GM12878 (cell line): ENCODE data around the gene SLIT1. TPM values are rescaled to one million over a fixed set of nuclear protein-coding genes. Genes with fewer than 3 reads are reported as not detected.

ENCODE experiments used
- ATAC-seq: fragments of 200-7000 bp; cut with Tn5 transposase; 3 replicates; pipeline ENCODE4 v1.9.1; 2020; ENCODE audit warnings: mild to moderate bottlenecking, moderate library complexity
- BruUV-seq: library from RNA; stranded (reverse); fragments of 400-500 nt; replicated peaks from 2 replicates; lab custom pipeline; 2021; lab: Mats Ljungman, UMichigan
- CTCF ChIA-PET: fragments of 300-600 bp; sonication (Branson Sonifier 250); formaldehyde crosslinking; extraction: SDS; loops from one replicate; lab custom pipeline; 2021; ENCODE audit warnings: inconsistent platforms; lab: Yijun Ruan, JAX
- POLR2A ChIA-PET: fragments of 350-600 bp; formaldehyde crosslinking; extraction: SDS; loops from one replicate; lab custom pipeline; 2021; ENCODE audit warnings: inconsistent platforms; lab: Charles Lee
- RAD21 ChIA-PET: fragments of 300-600 bp; sonication (Branson Sonifier 250); formaldehyde crosslinking; loops from one replicate; lab custom pipeline; 2023; ENCODE audit warnings: antibody characterized with exemption; ENCODE audit not compliant: unreplicated experiment; lab: Charles Lee
- SMC1A ChIA-PET: fragments of 300-600 bp; sonication (Branson Sonifier 250); formaldehyde crosslinking; loops from one replicate; lab custom pipeline; 2023; ENCODE audit not compliant: unreplicated experiment, uncharacterized antibody; lab: Charles Lee
- DNase-seq: peaks from one replicate; pipeline ENCODE4 v3.0.0-alpha.2; 2011; ENCODE audit warnings: low read depth, low spot score
- FAIRE-seq: peaks from 3 replicates; lab custom pipeline; 2011; peaks lifted over from hg19 to GRCh38; lab: Jason Lieb, UNC
- H2AFZ ChIP-seq: 2 replicates; pipeline ENCODE4 v1.6.0; 2011; ENCODE audit warnings: low read depth, low read length, control low read depth; ENCODE audit not compliant: control insufficient read depth
- H3K27ac ChIP-seq: 2 replicates; pipeline ENCODE4 v1.5.1; 2011; ENCODE audit warnings: control low read depth; ENCODE audit not compliant: control insufficient read depth, insufficient read depth
- H3K27me3 ChIP-seq, 2 experiments: replicated peaks in 1 of 2; 2 replicates each; pipeline versions ENCODE4 v1.6.0 to v1.6.1; 2011; ENCODE audit warnings: low read length in 1 of 2; ENCODE audit not compliant: control insufficient read depth in 2 of 2, insufficient read depth in 2 of 2
- H3K36me3 ChIP-seq, 2 experiments: 2 replicates each; pipeline ENCODE4 v1.5.1; 2011; ENCODE audit warnings: low read length in 1 of 2; ENCODE audit not compliant: control insufficient read depth in 2 of 2, insufficient read depth in 2 of 2
- H3K4me1 ChIP-seq: 2 replicates; pipeline ENCODE4 v1.6.1; 2011; ENCODE audit warnings: mild to moderate bottlenecking, low read length, moderate library complexity, mixed read lengths; ENCODE audit not compliant: control insufficient read depth, insufficient read depth
- H3K4me2 ChIP-seq: 2 replicates; pipeline ENCODE4 v1.6.0; 2011; ENCODE audit warnings: control low read depth; ENCODE audit not compliant: control insufficient read depth, insufficient read depth
- H3K4me3 ChIP-seq: fragments of 200-600 bp; sonication (generic); 2 replicates; pipeline ENCODE4 v1.5.1; 2016
- H3K79me2 ChIP-seq: 2 replicates; pipeline ENCODE4 v1.6.0; 2011; ENCODE audit warnings: low read length; ENCODE audit not compliant: control insufficient read depth, insufficient read depth
- H3K9ac ChIP-seq: 2 replicates; pipeline ENCODE4 v1.8.0; 2011; ENCODE audit warnings: low read length, control low read depth, mixed read lengths; ENCODE audit not compliant: control insufficient read depth, insufficient read depth
- H3K9me3 ChIP-seq: replicated peaks from 3 replicates; pipeline ENCODE4 v1.5.1; 2011; ENCODE audit warnings: mild to moderate bottlenecking, low read length; ENCODE audit not compliant: control insufficient read depth, insufficient read depth
- H4K20me1 ChIP-seq: 2 replicates; pipeline ENCODE4 v1.6.0; 2011; ENCODE audit not compliant: control insufficient read depth, insufficient read depth
- ESRRA ChIP-seq: IDR thresholded peaks from 2 replicates; pipeline ENCODE4 v1.6.1; 2012; ENCODE audit warnings: mild to moderate bottlenecking, low read length, improper control_type of control experiment
- FOS ChIP-seq: IDR thresholded peaks from 3 replicates; pipeline ENCODE4 v1.6.1; 2011; ENCODE audit warnings: borderline replicate concordance; ENCODE audit not compliant: insufficient read length; ENCODE audit errors: extremely low read depth
- KLF5 ChIP-seq: fragments of 450-650 bp; IDR thresholded peaks from 2 replicates; pipeline ENCODE4 v1.6.1; 2014; ENCODE audit warnings: mild to moderate bottlenecking; ENCODE audit not compliant: partially characterized antibody
- MYC ChIP-seq: IDR thresholded peaks from 2 replicates; pipeline ENCODE4 v1.6.1; 2011; ENCODE audit warnings: mild to moderate bottlenecking, low read length, moderate library complexity, inconsistent platforms; ENCODE audit not compliant: insufficient read depth, insufficient replicate concordance, insufficient read length, severe bottlenecking
- RAD21 ChIP-seq: IDR thresholded peaks from 2 replicates; pipeline ENCODE4 v1.6.1; 2011; ENCODE audit warnings: mild to moderate bottlenecking, low read depth, low read length, moderate library complexity; ENCODE audit not compliant: insufficient read depth
- RB1 ChIP-seq: fragments of 450-650 bp; formaldehyde crosslinking; IDR thresholded peaks from 2 replicates; pipeline ENCODE4 v1.6.1; 2017; ENCODE audit warnings: mild to moderate bottlenecking, borderline replicate concordance
- RCOR1 ChIP-seq: conservative IDR thresholded peaks from 2 replicates; pipeline ENCODE4 v1.6.1; 2012; ENCODE audit warnings: low read depth, low read length, improper control_type of control experiment
- SREBF2 ChIP-seq: IDR thresholded peaks from 2 replicates; pipeline ENCODE4 v1.6.1; 2012; ENCODE audit warnings: mild to moderate bottlenecking, low read length
- TCF7 ChIP-seq: IDR thresholded peaks from 2 replicates; pipeline ENCODE4 v1.6.1; 2014; ENCODE audit warnings: antibody characterized with exemption, borderline replicate concordance
- ZNF207 ChIP-seq: fragments of 450-650 bp; IDR thresholded peaks from 2 replicates; pipeline ENCODE4 v1.6.1; 2014; ENCODE audit warnings: antibody characterized with exemption, mild to moderate bottlenecking, borderline replicate concordance
- WGBS: methylation state at CpG from one replicate; pipeline ENCODE4 v1.1.6; 2016; ENCODE audit warnings: low lambda C conversion rate; ENCODE audit not compliant: insufficient replicate concordance, insufficient coverage; ENCODE audit errors: missing lambda C conversion rate; 5-methylcytosine and 5-hydroxymethylcytosine counted together
- in situ Hi-C: fragments of 300-500 bp; cut with MboI; formaldehyde crosslinking; loops from 9 replicates; pipeline ENCODE4 v1.14.3; 2018; ENCODE audit warnings: mixed read lengths
- intact Hi-C: fragments of 100-400 bp; cut with micrococcal nuclease; formaldehyde crosslinking; loops from one replicate; pipeline ENCODE4 v1.14.2; 2022; ENCODE audit not compliant: unreplicated experiment
- polyA plus RNA-seq, 11 experiments: library from polyadenylated mRNA; depleted of rRNA in 4 of 11; unstranded in 6 of 11; stranded (reverse) in 5 of 11; fragments of >200 nt; fragmentation: Nextera tagmentation in 4 of 11; fragmentation: Illumina TruSeq in 1 of 11; extraction: Ambion mirVana in 4 of 11; extraction: Trizol in 1 of 11; gene quantifications; 1 replicate in 1 of 11; 2 replicates in 10 of 11; pipeline versions ENCODE4 v1.2.1 to v1.2.3, GENCODE V29; 2011 to 2016; ENCODE audit warnings: inconsistent platforms in 2 of 11, missing spikeins in 2 of 11, low read depth in 1 of 11
- total RNA-seq, 4 experiments: library from RNA; depleted of rRNA in 3 of 4; stranded (reverse); fragments of >200 nt in 3 of 4; fragmentation: Illumina TruSeq in 1 of 4; extraction: Trizol in 1 of 4; gene quantifications; 2 replicates each; pipeline versions ENCODE4 v1.2.1 to v1.2.3, GENCODE V29; 2013 to 2021
- TF ChIP-seq, protein P1 (sequence below): fragments of 450-650 bp; IDR thresholded peaks from 2 replicates; pipeline ENCODE4 v1.6.1; 2017; ENCODE audit warnings: low read depth, mild to moderate bottlenecking, moderate library complexity
- TF ChIP-seq, protein P2 (sequence below): fragments of 450-650 bp; conservative IDR thresholded peaks from 2 replicates; pipeline ENCODE4 v1.6.1; 2017; ENCODE audit warnings: mild to moderate bottlenecking, moderate library complexity

SLIT1 gene
- total and polyA plus RNA-seq, 10 of the 15 experiments (the other 5 are each of a cell fraction or from before 2014, with no cell fraction given): 0.04 to 0.19 (median 0.06) TPM; not detected in 4

DNA sequence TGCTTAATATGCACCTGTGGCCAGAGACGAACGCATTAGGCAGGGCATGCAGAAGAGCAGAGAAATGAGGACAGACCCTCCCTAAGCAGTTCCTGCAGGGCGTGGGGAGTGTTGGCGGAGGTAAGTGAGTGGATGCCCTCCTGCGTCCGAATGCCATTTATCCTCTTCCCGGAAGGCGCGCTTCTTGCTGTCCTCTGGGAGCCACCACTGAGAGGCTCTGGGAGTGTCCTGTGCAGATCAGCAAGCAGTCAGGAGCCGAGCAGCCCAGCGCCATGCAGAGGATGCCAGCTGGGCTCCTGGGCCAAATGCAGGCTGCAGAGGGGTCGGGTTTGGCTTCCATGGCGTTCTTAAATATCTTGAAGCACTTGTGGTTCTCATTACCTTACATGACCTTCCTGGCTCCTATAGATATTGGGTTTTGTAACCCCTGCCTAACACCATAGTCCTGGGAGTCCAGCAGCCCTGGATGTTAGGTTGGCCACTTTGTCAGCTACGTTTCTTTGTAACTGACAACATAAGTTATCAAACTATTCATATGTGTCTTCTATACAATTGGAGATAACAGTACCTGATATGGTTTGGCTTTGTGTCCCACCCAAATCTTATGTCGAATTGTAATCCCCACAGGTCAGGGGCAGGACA, 30.0 kb upstream of the SLIT1 start:
- Histone ChIP-seq H3K4me1 (peaks cover 7% of the 10 kb centered on the region; the same call in 1 of the 2 replicates), H3K4me2 (no peak overlapping the region), H3K4me3 (no peak overlapping the region), H3K9me3 (no peaks in the 10 kb centered on the region), H3K36me3 (no peaks in the 10 kb centered on the region), H4K20me1 (no peaks in the 10 kb centered on the region), H3K79me2 (no peaks in the 10 kb centered on the region), H3K9ac (no peak overlapping the region), H3K27ac (no peak overlapping the region), H2AFZ (no peak overlapping the region), H3K27me3 (no peaks in the 10 kb centered on the region)
- WGBS: 91% methylated on average over 13 of the region's 15 CpGs
- intact Hi-C loops (no loop called here), in situ Hi-C loops (no loop called here)
- ATAC-seq: no peak
- TF ChIP-seq MYC (no peak), ESRRA (no peak), RAD21 (no peak), SREBF2 (no peak), RCOR1 (no peak), KLF5 (no peak), TCF7 (no peak), ZNF207 (no peak), FOS (no peak), RB1 (no peak)
- TF ChIP-seq, protein P1, sequence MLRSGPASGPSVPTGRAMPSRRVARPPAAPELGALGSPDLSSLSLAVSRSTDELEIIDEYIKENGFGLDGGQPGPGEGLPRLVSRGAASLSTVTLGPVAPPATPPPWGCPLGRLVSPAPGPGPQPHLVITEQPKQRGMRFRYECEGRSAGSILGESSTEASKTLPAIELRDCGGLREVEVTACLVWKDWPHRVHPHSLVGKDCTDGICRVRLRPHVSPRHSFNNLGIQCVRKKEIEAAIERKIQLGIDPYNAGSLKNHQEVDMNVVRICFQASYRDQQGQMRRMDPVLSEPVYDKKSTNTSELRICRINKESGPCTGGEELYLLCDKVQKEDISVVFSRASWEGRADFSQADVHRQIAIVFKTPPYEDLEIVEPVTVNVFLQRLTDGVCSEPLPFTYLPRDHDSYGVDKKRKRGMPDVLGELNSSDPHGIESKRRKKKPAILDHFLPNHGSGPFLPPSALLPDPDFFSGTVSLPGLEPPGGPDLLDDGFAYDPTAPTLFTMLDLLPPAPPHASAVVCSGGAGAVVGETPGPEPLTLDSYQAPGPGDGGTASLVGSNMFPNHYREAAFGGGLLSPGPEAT: no peak
- TF ChIP-seq, protein P2, sequence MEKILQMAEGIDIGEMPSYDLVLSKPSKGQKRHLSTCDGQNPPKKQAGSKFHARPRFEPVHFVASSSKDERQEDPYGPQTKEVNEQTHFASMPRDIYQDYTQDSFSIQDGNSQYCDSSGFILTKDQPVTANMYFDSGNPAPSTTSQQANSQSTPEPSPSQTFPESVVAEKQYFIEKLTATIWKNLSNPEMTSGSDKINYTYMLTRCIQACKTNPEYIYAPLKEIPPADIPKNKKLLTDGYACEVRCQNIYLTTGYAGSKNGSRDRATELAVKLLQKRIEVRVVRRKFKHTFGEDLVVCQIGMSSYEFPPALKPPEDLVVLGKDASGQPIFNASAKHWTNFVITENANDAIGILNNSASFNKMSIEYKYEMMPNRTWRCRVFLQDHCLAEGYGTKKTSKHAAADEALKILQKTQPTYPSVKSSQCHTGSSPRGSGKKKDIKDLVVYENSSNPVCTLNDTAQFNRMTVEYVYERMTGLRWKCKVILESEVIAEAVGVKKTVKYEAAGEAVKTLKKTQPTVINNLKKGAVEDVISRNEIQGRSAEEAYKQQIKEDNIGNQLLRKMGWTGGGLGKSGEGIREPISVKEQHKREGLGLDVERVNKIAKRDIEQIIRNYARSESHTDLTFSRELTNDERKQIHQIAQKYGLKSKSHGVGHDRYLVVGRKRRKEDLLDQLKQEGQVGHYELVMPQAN: no peak
- FAIRE-seq: no peak
- SMC1A ChIA-PET: interaction anchor here (1.0 to 2.0 kb wide), 2 partner anchors 17 to 89 kb away, joined by 3 to 6 read pairs; no protein-coding TSS in a partner anchor
- CTCF ChIA-PET: interaction anchor here (2.0 to 22.9 kb wide), 4 partner anchors 141 to 179 kb away, joined by 7 to 651 read pairs (median 26); no protein-coding TSS in a partner anchor
- POLR2A ChIA-PET: no interaction called here
- no TSS peak for BruUV-seq
- no peak for DNase-seq
- RAD21 ChIA-PET: no interaction called here
